HEK293T (cell line): ENCODE results near the gene MKX.

ENCODE experiments used
- CTCF ChIA-PET: fragments of 350-600 bp; formaldehyde crosslinking; extraction: SDS; loops from one replicate; lab custom pipeline; 2021; ENCODE audit warnings: antibody characterized with exemption, inconsistent platforms; lab: Yijun Ruan, JAX
- POLR2A ChIA-PET: fragments of 350-600 bp; formaldehyde crosslinking; extraction: SDS; loops from one replicate; lab custom pipeline; 2020; ENCODE audit warnings: antibody characterized with exemption, inconsistent platforms; lab: Yijun Ruan, JAX
- DNase-seq: peaks from one replicate; pipeline ENCODE4 v3.0.0; 2012; ENCODE audit warnings: mixed read lengths; ENCODE audit errors: extremely low spot score
- ARNT ChIP-seq: fragments of 450-650 bp; IDR thresholded peaks from 2 replicates; pipeline ENCODE4 v1.6.1; 2017; ENCODE audit warnings: mild to moderate bottlenecking
- BHLHE40 ChIP-seq: fragments of 450-650 bp; IDR thresholded peaks from 2 replicates; pipeline ENCODE4 v1.6.1; 2016; ENCODE audit warnings: mild to moderate bottlenecking, moderate library complexity, borderline replicate concordance
- CTBP1 ChIP-seq: fragments of 450-650 bp; IDR thresholded peaks from 2 replicates; pipeline ENCODE4 v1.6.1; 2016; ENCODE audit warnings: borderline replicate concordance
- ELF4 ChIP-seq: fragments of 450-650 bp; IDR thresholded peaks from 2 replicates; pipeline ENCODE4 v1.6.1; 2017; ENCODE audit warnings: antibody characterized with exemption
- FOXA1 ChIP-seq: fragments of 450-650 bp; IDR thresholded peaks from 2 replicates; pipeline ENCODE4 v1.6.1; 2016; ENCODE audit warnings: mild to moderate bottlenecking
- FOXK2 ChIP-seq: fragments of 450-650 bp; IDR thresholded peaks from 2 replicates; pipeline ENCODE4 v1.6.1; 2016; ENCODE audit warnings: mild to moderate bottlenecking
- FOXM1 ChIP-seq: fragments of 450-650 bp; IDR thresholded peaks from 2 replicates; pipeline ENCODE4 v1.6.1; 2017; ENCODE audit warnings: mild to moderate bottlenecking, borderline replicate concordance
- HDGF ChIP-seq: fragments of 450-650 bp; IDR thresholded peaks from 2 replicates; pipeline ENCODE4 v1.6.1; 2017; ENCODE audit warnings: antibody characterized with exemption, borderline replicate concordance
- L3MBTL2 ChIP-seq: fragments of 450-650 bp; conservative IDR thresholded peaks from 2 replicates; pipeline ENCODE4 v1.6.1; 2016; ENCODE audit warnings: mild to moderate bottlenecking
- LEF1 ChIP-seq: fragments of 450-650 bp; IDR thresholded peaks from 2 replicates; pipeline ENCODE4 v1.6.1; 2017; ENCODE audit warnings: mild to moderate bottlenecking, borderline replicate concordance
- NFRKB ChIP-seq: fragments of 450-650 bp; IDR thresholded peaks from 2 replicates; pipeline ENCODE4 v1.6.1; 2016; ENCODE audit warnings: mild to moderate bottlenecking, moderate library complexity
- PKNOX1 ChIP-seq: fragments of 450-650 bp; IDR thresholded peaks from 2 replicates; pipeline ENCODE4 v1.6.1; 2016
- SP1 ChIP-seq: fragments of 450-650 bp; IDR thresholded peaks from 2 replicates; pipeline ENCODE4 v1.6.1; 2017
- SUZ12 ChIP-seq: fragments of 450-650 bp; IDR thresholded peaks from 2 replicates; pipeline ENCODE4 v1.6.1; 2016; ENCODE audit warnings: mild to moderate bottlenecking
- TARDBP ChIP-seq: fragments of 450-650 bp; IDR thresholded peaks from 2 replicates; pipeline ENCODE4 v1.6.1; 2016
- ZNF384 ChIP-seq: fragments of 450-650 bp; IDR thresholded peaks from 2 replicates; pipeline ENCODE4 v1.6.1; 2016

The MKX gene

GRCh38 chr10:27771231-27771630 is 25.6 kb upstream of the MKX start:
- no peak for TF ChIP-seq FOXA1
- CTCF ChIA-PET = no interaction called here
- DNase-seq = no peak
- POLR2A ChIA-PET = no interaction called here

- DNase-seq = no peak
- no peak for TF ChIP-seq SUZ12
- TF ChIP-seq LEF1 = no peak
- TF ChIP-seq TARDBP = no peak
- no peak for TF ChIP-seq ZNF384
- TF ChIP-seq NFRKB = no peak
- TF ChIP-seq FOXM1 = no peak
- TF ChIP-seq HDGF = no peak
- TF ChIP-seq BHLHE40 = no peak
- no peak for TF ChIP-seq ARNT
- TF ChIP-seq FOXA1 = no peak
- no peak for TF ChIP-seq CTBP1
- no peak for TF ChIP-seq SP1
- no peak for TF ChIP-seq ELF4
- no peak for TF ChIP-seq FOXK2
- TF ChIP-seq L3MBTL2 = no peak
- ChIA-PET CTCF (no interaction called here), POLR2A (no interaction called here)
Measured at GRCh38 chr10:27770181-27770580, 24.6 kb upstream of the MKX start.

- ChIA-PET POLR2A (no interaction called here), CTCF (no interaction called here)
- no peak for DNase-seq
- TF ChIP-seq ELF4 (no peak), PKNOX1 (no peak), SP1 (no peak), NFRKB (no peak), CTBP1 (no peak), TARDBP (no peak), ZNF384 (no peak), SUZ12 (no peak), ARNT (no peak), FOXM1 (no peak), LEF1 (no peak), FOXK2 (no peak), FOXA1 (no peak)
Measured at GRCh38 chr10:27760867-27761266, 15.2 kb upstream of the MKX start.

GRCh38 chr10:27759483-27760272 is 14.1 kb upstream of the MKX start:
- ChIA-PET CTCF (no interaction called here), POLR2A (no interaction called here)
- no peak for DNase-seq
- no peak for TF ChIP-seq FOXK2
- no peak for TF ChIP-seq ARNT
- no peak for TF ChIP-seq TARDBP
- no peak for TF ChIP-seq PKNOX1
- no peak for TF ChIP-seq ELF4
- no peak for TF ChIP-seq BHLHE40
- no peak for TF ChIP-seq SP1
- TF ChIP-seq CTBP1 = no peak
- no peak for TF ChIP-seq HDGF
- no peak for TF ChIP-seq LEF1
- no peak for TF ChIP-seq FOXA1
- no peak for TF ChIP-seq FOXM1

DNA sequence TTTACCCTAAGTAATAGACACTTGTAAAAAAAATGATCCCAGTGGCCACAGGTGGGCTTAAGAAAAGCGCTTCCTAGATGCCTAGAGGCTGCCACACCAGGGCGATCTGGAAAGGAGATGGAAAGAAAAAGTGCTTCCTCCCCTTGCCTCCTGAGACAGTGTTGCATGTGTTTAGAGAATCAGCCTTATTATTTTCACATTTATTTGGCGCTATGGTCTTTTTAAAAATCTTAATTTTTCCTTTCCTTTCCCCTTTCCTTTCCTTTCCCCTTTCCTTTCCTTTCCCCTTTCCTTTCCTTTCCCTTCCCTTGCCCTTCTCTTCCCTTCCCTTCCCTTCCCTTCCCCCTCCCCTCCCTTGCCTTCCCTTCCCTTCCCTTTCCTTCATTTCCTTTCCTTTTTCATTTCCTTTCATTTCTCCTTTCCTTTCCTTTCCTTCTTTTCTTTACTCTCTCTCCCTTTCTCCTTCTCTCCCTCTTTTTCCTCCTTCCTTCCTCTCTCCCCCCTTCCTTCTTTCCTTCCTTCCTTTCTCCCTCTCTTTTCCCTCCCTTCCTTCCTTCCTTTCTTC is 7.1 kb upstream of the MKX start:
- ChIA-PET CTCF (interaction anchor here (0.8 kb wide), 1 partner anchor 26 kb away, joined by 5 read pairs; no protein-coding TSS in a partner anchor), POLR2A (no interaction called here)
- TF ChIP-seq SP1 = no peak
- no peak for TF ChIP-seq FOXK2
- TF ChIP-seq SUZ12 = no peak
- TF ChIP-seq FOXA1 = no peak
- no peak for TF ChIP-seq NFRKB
- no peak for TF ChIP-seq L3MBTL2
- TF ChIP-seq TARDBP = no peak
- TF ChIP-seq BHLHE40 = no peak
- no peak for TF ChIP-seq LEF1
- no peak for DNase-seq

- DNase-seq = no peak
- no peak for TF ChIP-seq CTBP1
- TF ChIP-seq NFRKB = no peak
- TF ChIP-seq FOXM1 = no peak
- no peak for TF ChIP-seq FOXK2
- no peak for TF ChIP-seq TARDBP
- no peak for TF ChIP-seq LEF1
- no peak for TF ChIP-seq BHLHE40
- TF ChIP-seq PKNOX1 = no peak
- no peak for TF ChIP-seq SUZ12
- no peak for TF ChIP-seq FOXA1
- TF ChIP-seq ARNT = no peak
- TF ChIP-seq SP1 = no peak
- TF ChIP-seq ELF4 = no peak
- no peak for TF ChIP-seq HDGF
- no peak for TF ChIP-seq ZNF384
- no peak for TF ChIP-seq L3MBTL2
- POLR2A ChIA-PET = no interaction called here
- CTCF ChIA-PET = no interaction called here
Measured at GRCh38 chr10:27748601-27749000, 3.0 kb upstream of the MKX start.
